ENCODE results near the gene SARDH. TPM values are rescaled to one million over a fixed set of nuclear protein-coding genes. Genes with fewer than 3 reads are reported as not detected.

SARDH gene
- total and polyA plus RNA-seq, 2 of the 8 experiments (the other 6 are each of a cell fraction or from before 2014, with no cell fraction given) = 6.4 to 7.4 TPM

- no peak overlapping the region for H3K4me2 ChIP-seq (ENCODE audit: insufficient read depth in 1 of 2, low read depth in 2 of 2, low read length in 2 of 2)
- no peaks in the 10 kb centered on the region for H3K79me2 ChIP-seq (ENCODE audit: control insufficient read depth in 1 of 2, insufficient read depth in 2 of 2, low read length in 2 of 2)
- ChIA-PET CTCF (ENCODE audit: partially characterized antibody) (interaction anchor here (0.9 to 2.1 kb wide), 8 partner anchors 15 to 535 kb away, joined by 3 to 8 read pairs (median 3); no protein-coding TSS in a partner anchor), POLR2A (ENCODE audit: partially characterized antibody) (interaction anchor here (1.4 to 2.4 kb wide), 3 partner anchors 10 to 12 kb away, joined by 3 to 7 read pairs (median 7); no protein-coding TSS in a partner anchor)
- FAIRE-seq (no peak), DNase-seq (ENCODE audit: low read depth in 1 of 2, low spot score in 2 of 2) (no peak)
- peaks cover 0 to 15% (median 8%) of the 10 kb centered on the region in 4 experiments; a peak in 5 of 7 replicates for H3K4me1 ChIP-seq (replicated peaks in 1 of 4; ENCODE audit: control insufficient read depth in 3 of 4, insufficient read depth in 4 of 4, low read length in 3 of 4)
- H3K56ac ChIP-seq (replicated peaks; ENCODE audit: insufficient read length, low read depth, low read length) = no peak overlapping the region
- WGBS, 2 experiments (ENCODE audit: extremely low coverage in 1 of 2, insufficient coverage in 1 of 2, insufficient read length in 1 of 2, insufficient replicate concordance in 2 of 2, low coverage in 1 of 2, low lambda C conversion rate in 2 of 2, missing lambda C conversion rate in 1 of 2) = 83% methylated on average over 32 of the region's 36 CpGs; no CpG with 5 or more reads in 1 of the 2 experiments
- no peak overlapping the region for H3K18ac ChIP-seq (ENCODE audit: extremely low read depth, low read length)
- no peaks in the 10 kb centered on the region for H4K20me1 ChIP-seq (replicated peaks in 1 of 2; ENCODE audit: control insufficient read depth in 1 of 2, insufficient read depth in 2 of 2, low read length in 2 of 2)
- no peaks in the 10 kb centered on the region for H3K9me3 ChIP-seq (ENCODE audit: insufficient read depth in 2 of 2, low read depth in 1 of 2, low read length in 1 of 2)
- no peak overlapping the region for H3K4ac ChIP-seq (replicated peaks; ENCODE audit: insufficient read length, low read depth, low read length)
- no peak overlapping the region for H2BK15ac ChIP-seq (ENCODE audit: low read length)
- no peak overlapping the region for H2BK120ac ChIP-seq (replicated peaks; ENCODE audit: low read depth, low read length)
- H4K91ac ChIP-seq (replicated peaks; ENCODE audit: insufficient read length, low read length) = no peak overlapping the region
- H3K23me2 ChIP-seq (ENCODE audit: low read depth, low read length) = peaks cover 3% of the 10 kb centered on the region; the same call in 1 of the 2 replicates
- H4K5ac ChIP-seq (ENCODE audit: insufficient read length, low read depth, low read length) = no peak overlapping the region
- H2AK5ac ChIP-seq (ENCODE audit: low read depth, low read length) = no peak overlapping the region
- no peak overlapping the region for H3K9ac ChIP-seq (replicated peaks in 1 of 4; ENCODE audit: extremely low read depth in 1 of 4, low read depth in 3 of 4, low read length in 3 of 4)
- H3K23ac ChIP-seq (ENCODE audit: insufficient read length) = no peak overlapping the region
- H2BK20ac ChIP-seq (ENCODE audit: low read length) = no peak overlapping the region
- no peak overlapping the region for H3K4me3 ChIP-seq (ENCODE audit: extremely low read depth in 1 of 4, insufficient read depth in 2 of 4, low read depth in 3 of 4, low read length in 4 of 4)
- no peak overlapping the region for H3K27ac ChIP-seq (ENCODE audit: low read depth, low read length)
- no peaks in the 10 kb centered on the region for H3K79me1 ChIP-seq (ENCODE audit: low read depth, low read length)
- no peak overlapping the region for H4K8ac ChIP-seq (ENCODE audit: extremely low read depth, insufficient read depth, low read length)
- H2AFZ ChIP-seq (ENCODE audit: low read length) = no peak overlapping the region
- 0 out of 2 replicates have a peak overlapping the region, but pooled peaks have one; percentile 27 for H2BK12ac ChIP-seq (ENCODE audit: low read depth, low read length)
- no peaks in the 10 kb centered on the region for H3K36me3 ChIP-seq (ENCODE audit: control insufficient read depth in 2 of 4, insufficient read depth in 4 of 4, low read length in 3 of 4)
- H2BK5ac ChIP-seq (ENCODE audit: low read depth, low read length) = no peak overlapping the region
- H3K27me3 ChIP-seq (replicated peaks in 1 of 4; ENCODE audit: control insufficient read depth in 3 of 4, extremely low read depth in 1 of 4, insufficient read depth in 3 of 4, low read length in 3 of 4) = peaks cover 0 to 12% (median 11%) of the 10 kb centered on the region in 4 experiments; a peak in 3 of 7 replicates
- H3K14ac ChIP-seq (ENCODE audit: insufficient read length) = no peak overlapping the region
- TF ChIP-seq USF2 (IDR thresholded peaks at IDR 0.05; ENCODE audit: low read length) (no peak), TAF1 (IDR thresholded peaks at IDR 0.05; ENCODE audit: low read depth, low read length) (no peak), RFX5 (IDR thresholded peaks at IDR 0.05; ENCODE audit: borderline replicate concordance, low read depth, low read length) (no peak), RBBP5 (IDR thresholded peaks at IDR 0.05; ENCODE audit: borderline replicate concordance, low read depth, low read length) (no peak), SAP30 (IDR thresholded peaks at IDR 0.05; ENCODE audit: insufficient read depth, insufficient replicate concordance, low read length) (no peak), CBX5 (IDR thresholded peaks at IDR 0.05; ENCODE audit: low read depth, low read length) (no peak), NRF1 (IDR thresholded peaks at IDR 0.05; ENCODE audit: low read depth, low read length) (no peak), SP2 (IDR thresholded peaks at IDR 0.05; ENCODE audit: low read length) (no peak), POLR2AphosphoS5 (IDR thresholded peaks at IDR 0.05; ENCODE audit: low read depth, low read length) (no peak), YY1 (IDR thresholded peaks at IDR 0.05; ENCODE audit: low read depth, low read length) (no peak), GABPA (IDR thresholded peaks at IDR 0.05; ENCODE audit: borderline replicate concordance, insufficient read depth, low read length) (no peak)
These were observed 81.7 kb downstream of the SARDH start for GRCh38 chr9:133656211-133657119.
